OCI-LY3 (cell line): ENCODE data around the gene EYA3.
"Not testable (repeated sequence)": the region's sequence is repeated elsewhere in the genome, so short reads cannot be mapped to it uniquely, and the experiment has no call there.

Source experiments
- H2AFZ ChIP-seq: fragments of 200-600, 300-600 bp; shearing (Covaris generic); 2 replicates; pipeline ENCODE4 v1.6.0; 2014; ENCODE audit warnings: antibody characterized with exemption, low read depth, low read length
- H3K27ac ChIP-seq: fragments of 200-600, 300-600 bp; sonication (generic); 2 replicates; pipeline ENCODE4 v1.5.1; 2014; ENCODE audit warnings: mild to moderate bottlenecking, low read length, moderate library complexity, mixed read lengths
- H3K27me3 ChIP-seq: fragments of 200-600, 300-600 bp; sonication (generic); 2 replicates; pipeline ENCODE4 v1.6.1; 2014; ENCODE audit warnings: low read depth, low read length, mixed read lengths
- H3K36me3 ChIP-seq: fragments of 200-600, 300-600 bp; sonication (generic); replicated peaks from 2 replicates; pipeline ENCODE3; 2014; ENCODE audit warnings: low read depth, low read length, mixed read lengths
- H3K4me1 ChIP-seq: fragments of 300-600, 200-600 bp; sonication (generic); 2 replicates; pipeline ENCODE4 v1.6.1; 2014; ENCODE audit warnings: low read length, mixed read lengths
- H3K4me2 ChIP-seq: fragments of 200-600, 300-600 bp; sonication (generic); 2 replicates; pipeline ENCODE4 v1.6.1; 2014; ENCODE audit warnings: low read length, mixed read lengths
- H3K4me3 ChIP-seq: fragments of 300-600, 200-600 bp; sonication (generic); 2 replicates; pipeline ENCODE4 v1.5.1; 2014; ENCODE audit warnings: antibody characterized with exemption, mild to moderate bottlenecking, low read length, moderate library complexity
- H3K79me2 ChIP-seq: fragments of 300-600, 200-600 bp; shearing (Covaris generic); 2 replicates; pipeline ENCODE4 v1.6.1; 2014; ENCODE audit warnings: mild to moderate bottlenecking, low read length, mixed read lengths
- H3K9ac ChIP-seq: fragments of 300-600, 200-600 bp; shearing (Covaris generic); 2 replicates; pipeline ENCODE4 v1.6.0; 2014; ENCODE audit warnings: mild to moderate bottlenecking, low read length, moderate library complexity
- H3K9me3 ChIP-seq: fragments of 200-600, 300-600 bp; shearing (Covaris generic); 2 replicates; pipeline ENCODE4 v1.6.1; 2014; ENCODE audit warnings: low read length, mixed read lengths; ENCODE audit not compliant: insufficient read depth
- H4K20me1 ChIP-seq: fragments of 200-600, 300-600 bp; sonication (generic); 2 replicates; pipeline ENCODE4 v1.6.1; 2016; ENCODE audit warnings: low read length, mixed read lengths; ENCODE audit not compliant: insufficient read depth
- EZH2phosphoT487 ChIP-seq: fragments of 200-600 bp; shearing (Covaris generic); IDR thresholded peaks from 2 replicates; pipeline ENCODE4 v1.6.1; 2018; ENCODE audit warnings: antibody characterized with exemption, mixed run types, low read depth
- TF ChIP-seq, protein P1 (sequence below): fragments of 200-600, 300-600 bp; sonication (generic); IDR thresholded peaks from 2 replicates; pipeline ENCODE4 v1.5.1; 2014; ENCODE audit warnings: antibody characterized with exemption, low read length, low read depth

The EYA3 gene

DNA sequence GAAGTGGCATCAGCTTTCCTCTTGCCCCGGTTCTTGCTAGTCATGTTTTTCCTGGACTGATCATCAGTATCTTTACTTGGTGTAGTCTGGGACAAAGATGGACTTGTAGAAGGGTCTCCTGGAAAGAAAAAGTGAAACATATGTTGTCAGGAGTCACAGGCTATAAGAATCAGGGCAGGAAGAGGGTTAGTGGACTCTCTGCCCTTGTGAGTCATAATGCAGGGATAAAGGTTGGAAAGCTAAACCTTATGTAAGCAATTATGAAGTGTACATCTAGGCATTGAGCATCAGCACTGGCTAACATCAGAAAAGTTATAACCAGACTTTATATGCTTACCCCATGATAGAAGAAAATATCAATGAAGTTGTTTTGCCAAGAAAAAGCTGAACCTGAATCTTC is 77.4 kb downstream of the EYA3 start:
- Histone ChIP-seq H3K27ac (no peak overlapping the region), H3K4me3 (no peak overlapping the region), H3K9ac (no peak overlapping the region), H3K36me3 (peaks cover 3% of the 10 kb centered on the region), H3K79me2 (no peaks in the 10 kb centered on the region), H4K20me1 (no peaks in the 10 kb centered on the region), H3K27me3 (no peaks in the 10 kb centered on the region), H3K4me1 (no peaks in the 10 kb centered on the region), H3K9me3 (no peaks in the 10 kb centered on the region), H3K4me2 (no peak overlapping the region), H2AFZ (no peak overlapping the region)
- TF ChIP-seq EZH2phosphoT487, result no peak
- TF ChIP-seq, protein P1, sequence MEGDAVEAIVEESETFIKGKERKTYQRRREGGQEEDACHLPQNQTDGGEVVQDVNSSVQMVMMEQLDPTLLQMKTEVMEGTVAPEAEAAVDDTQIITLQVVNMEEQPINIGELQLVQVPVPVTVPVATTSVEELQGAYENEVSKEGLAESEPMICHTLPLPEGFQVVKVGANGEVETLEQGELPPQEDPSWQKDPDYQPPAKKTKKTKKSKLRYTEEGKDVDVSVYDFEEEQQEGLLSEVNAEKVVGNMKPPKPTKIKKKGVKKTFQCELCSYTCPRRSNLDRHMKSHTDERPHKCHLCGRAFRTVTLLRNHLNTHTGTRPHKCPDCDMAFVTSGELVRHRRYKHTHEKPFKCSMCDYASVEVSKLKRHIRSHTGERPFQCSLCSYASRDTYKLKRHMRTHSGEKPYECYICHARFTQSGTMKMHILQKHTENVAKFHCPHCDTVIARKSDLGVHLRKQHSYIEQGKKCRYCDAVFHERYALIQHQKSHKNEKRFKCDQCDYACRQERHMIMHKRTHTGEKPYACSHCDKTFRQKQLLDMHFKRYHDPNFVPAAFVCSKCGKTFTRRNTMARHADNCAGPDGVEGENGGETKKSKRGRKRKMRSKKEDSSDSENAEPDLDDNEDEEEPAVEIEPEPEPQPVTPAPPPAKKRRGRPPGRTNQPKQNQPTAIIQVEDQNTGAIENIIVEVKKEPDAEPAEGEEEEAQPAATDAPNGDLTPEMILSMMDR, result no peak

DNA sequence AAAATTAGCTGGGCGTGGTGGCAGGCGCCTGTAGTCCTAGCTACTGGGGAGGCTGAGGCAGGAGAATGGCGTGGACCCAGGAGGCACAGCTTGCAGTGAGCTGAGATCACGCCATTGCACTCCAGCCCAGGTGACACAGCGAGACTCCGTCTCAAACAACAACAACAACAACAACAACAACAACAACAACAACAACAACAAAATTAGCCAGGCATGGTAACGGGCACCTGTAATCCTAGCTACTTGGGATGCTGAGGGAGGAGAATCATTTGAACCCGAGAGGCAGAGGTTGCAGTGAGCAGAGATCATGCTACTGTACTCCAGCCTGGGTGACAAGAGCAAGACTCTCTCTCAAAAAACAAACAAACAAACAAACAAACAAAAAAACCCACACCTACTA is 85.3 kb downstream of the EYA3 start:
- not testable (repeated sequence) for H3K9ac ChIP-seq, H3K27ac ChIP-seq, H3K79me2 ChIP-seq, H3K27me3 ChIP-seq, H3K4me1 ChIP-seq, H2AFZ ChIP-seq, H3K36me3 ChIP-seq, H4K20me1 ChIP-seq, H3K4me3 ChIP-seq, H3K4me2 ChIP-seq, H3K9me3 ChIP-seq

DNA sequence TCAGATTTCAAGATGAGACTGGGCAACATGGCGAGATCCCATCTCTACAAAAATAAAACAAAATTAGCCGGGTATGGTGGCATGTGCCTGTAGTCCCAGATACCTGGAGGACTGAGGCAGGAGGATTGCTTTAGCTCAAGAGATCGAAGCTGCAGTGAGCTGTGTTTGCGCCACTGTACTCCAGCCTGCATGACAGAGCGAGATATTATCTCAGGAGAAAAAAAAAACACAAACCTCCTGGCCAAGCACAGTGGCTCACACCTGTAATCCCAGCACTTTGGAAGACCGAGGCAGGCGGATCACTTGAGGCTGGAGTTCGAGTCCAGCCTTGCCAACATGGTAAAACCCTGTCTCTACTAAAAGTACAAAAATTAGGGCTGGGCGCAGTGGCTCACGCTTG is 85.8 kb downstream of the EYA3 start:
- Histone ChIP-seq H2AFZ (no peak overlapping the region), H3K4me1 (no peaks in the 10 kb centered on the region), H3K27ac (no peak overlapping the region), H3K9me3 (no peaks in the 10 kb centered on the region), H3K79me2 (no peaks in the 10 kb centered on the region), H3K4me3 (no peak overlapping the region), H3K4me2 (no peak overlapping the region), H3K36me3 (peaks cover 2% of the 10 kb centered on the region), H3K9ac (no peak overlapping the region), H4K20me1 (no peaks in the 10 kb centered on the region), H3K27me3 (no peaks in the 10 kb centered on the region)
- TF ChIP-seq EZH2phosphoT487, result no peak
- TF ChIP-seq, protein P1, result no peak

DNA sequence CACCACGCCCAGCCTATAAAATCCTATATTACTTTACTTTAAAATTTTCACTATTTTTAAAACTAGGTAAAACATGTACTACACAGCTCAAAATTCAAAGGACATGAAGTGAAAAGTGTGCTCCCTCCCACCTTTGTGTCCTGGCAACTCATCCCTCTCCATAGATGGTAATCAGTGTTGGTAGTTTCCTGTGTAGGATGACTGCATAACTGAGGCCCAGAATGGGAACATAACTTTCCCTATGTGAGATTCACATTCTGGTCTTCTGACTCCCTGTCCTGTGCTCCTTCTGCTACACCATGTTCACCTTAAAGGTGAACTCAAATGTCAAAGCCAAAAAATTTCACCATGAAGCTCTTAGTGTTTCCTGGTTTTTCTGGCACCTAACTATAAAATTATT is 89.4 kb downstream of the EYA3 start:
- Histone ChIP-seq H3K9me3 (no peaks in the 10 kb centered on the region), H2AFZ (no peak overlapping the region), H3K9ac (no peak overlapping the region), H3K36me3 (peaks cover 4% of the 10 kb centered on the region), H3K79me2 (no peaks in the 10 kb centered on the region), H3K27ac (no peak overlapping the region), H3K4me2 (no peak overlapping the region), H3K4me1 (no peaks in the 10 kb centered on the region), H3K4me3 (no peak overlapping the region), H4K20me1 (no peaks in the 10 kb centered on the region), H3K27me3 (no peaks in the 10 kb centered on the region)
- TF ChIP-seq EZH2phosphoT487, result no peak
- TF ChIP-seq, protein P1, result no peak

DNA sequence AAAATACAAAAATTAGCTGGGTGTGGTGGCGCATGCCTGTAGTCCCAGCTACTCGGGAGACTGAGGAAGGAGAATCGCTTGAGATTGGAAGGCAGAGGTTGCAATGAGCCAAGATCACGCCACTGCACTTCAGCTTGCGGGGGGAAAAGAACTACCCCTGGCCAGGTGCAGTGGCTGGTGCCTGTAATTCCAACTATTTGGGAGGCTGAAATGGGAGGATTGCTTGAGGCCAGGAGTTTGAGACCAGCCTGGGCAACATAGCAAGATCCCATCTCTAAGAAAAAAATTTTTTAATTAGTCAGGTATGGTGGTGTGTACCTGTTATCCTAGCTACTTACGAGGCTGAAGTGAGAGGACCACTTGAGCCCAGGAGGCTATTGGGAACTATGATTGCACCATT is 93.9 kb downstream of the EYA3 start:
- H3K27ac ChIP-seq, H3K27me3 ChIP-seq, H3K9me3 ChIP-seq, H3K79me2 ChIP-seq, H4K20me1 ChIP-seq, H3K4me3 ChIP-seq, H2AFZ ChIP-seq, H3K9ac ChIP-seq, H3K4me1 ChIP-seq, H3K36me3 ChIP-seq, H3K4me2 ChIP-seq: not testable (repeated sequence)
